ENCODE results near the gene UQCR11.
A peak's percentile ranks its signal among the peaks of the same experiment; 100 is the strongest.

Gene UQCR11

DNA sequence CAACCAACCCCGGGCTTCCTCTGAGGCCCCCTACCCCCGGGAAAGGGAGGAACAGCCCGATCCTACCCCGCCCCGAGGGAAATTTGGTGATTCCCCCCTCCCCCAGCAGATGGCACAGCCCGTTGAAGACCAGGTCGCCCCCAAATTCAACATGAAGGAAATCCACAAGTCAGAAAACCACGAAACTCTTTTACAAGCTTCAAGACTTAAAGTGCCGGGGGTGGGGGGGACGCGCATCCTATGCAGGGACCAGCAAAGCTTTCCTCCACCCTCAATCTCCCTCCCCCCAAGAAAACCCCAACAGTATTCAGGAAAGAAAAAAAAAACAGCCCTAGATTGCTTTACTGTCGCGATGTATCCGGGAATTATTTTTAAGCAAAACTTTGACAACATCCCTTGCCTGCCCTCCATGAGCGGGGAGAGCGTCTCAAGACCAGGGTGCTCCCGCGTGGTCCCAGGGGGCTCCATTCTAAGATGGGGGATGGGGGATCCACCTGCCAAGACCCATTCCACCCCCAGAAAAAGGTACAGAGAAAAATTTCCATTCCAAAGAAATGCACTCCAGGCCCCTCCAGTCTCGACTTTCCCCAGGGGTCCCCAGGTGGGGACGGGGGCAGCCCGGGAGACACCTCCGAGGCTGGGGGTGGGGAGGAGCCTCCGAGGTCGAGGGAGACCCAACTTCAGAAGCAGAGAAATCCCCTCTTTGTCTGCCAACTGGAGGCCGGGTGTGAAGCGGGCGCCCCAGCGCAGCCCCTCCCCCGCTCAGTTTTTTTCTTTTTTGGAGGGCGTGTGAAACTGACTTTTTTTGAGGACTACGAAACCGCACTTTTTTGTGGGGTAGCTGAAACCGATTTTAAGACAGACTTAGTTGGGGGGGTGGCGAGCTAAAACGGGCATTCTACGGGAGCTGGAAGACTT lies 45.6 kb upstream of the UQCR11 start:
- no peak for DNase-seq (ENCODE audit: low read depth, low spot score)
- peak overlapping the region; percentile 71 for H3K4me3 ChIP-seq (ENCODE audit: low read depth, low read length)
- CTCF ChIA-PET = interaction anchor here (1.0 to 1.9 kb wide), 6 partner anchors 14 to 105 kb away, joined by 3 to 4 read pairs (median 4); no protein-coding TSS in a partner anchor
- POLR2A ChIA-PET = no interaction called here
- no peak for TF ChIP-seq CTCF (IDR thresholded peaks at IDR 0.05; ENCODE audit: insufficient read depth, low read length, missing control alignments)

- CTCF ChIA-PET = interaction anchor here (0.6 to 1.3 kb wide), 4 partner anchors 9 to 25 kb away, joined by 3 to 4 read pairs (median 3); no protein-coding TSS in a partner anchor
- no peak for TF ChIP-seq CTCF (IDR thresholded peaks at IDR 0.05; ENCODE audit: insufficient read depth, low read length, missing control alignments)
- H3K4me3 ChIP-seq (ENCODE audit: low read depth, low read length) = peak overlapping the region; percentile 71
- no peak for DNase-seq (ENCODE audit: low read depth, low spot score)
- POLR2A ChIA-PET = interaction anchor here (0.7 kb wide), 1 partner anchor 11 kb away, joined by 3 read pairs; no protein-coding TSS in a partner anchor
These were observed 44.7 kb upstream of the UQCR11 start for GRCh38 chr19:1649706-1650649.

GRCh38 chr19:1648920-1649541 lies 43.8 kb upstream of the UQCR11 start:
- CTCF ChIA-PET = no interaction called here
- H3K4me3 ChIP-seq (ENCODE audit: low read depth, low read length) = no peak overlapping the region
- POLR2A ChIA-PET = interaction anchor here (0.7 kb wide), 1 partner anchor 10 kb away, joined by 3 read pairs; no protein-coding TSS in a partner anchor
- no peak for DNase-seq (ENCODE audit: low read depth, low spot score)
- TF ChIP-seq CTCF (IDR thresholded peaks at IDR 0.05; ENCODE audit: insufficient read depth, low read length, missing control alignments) = no peak

DNA sequence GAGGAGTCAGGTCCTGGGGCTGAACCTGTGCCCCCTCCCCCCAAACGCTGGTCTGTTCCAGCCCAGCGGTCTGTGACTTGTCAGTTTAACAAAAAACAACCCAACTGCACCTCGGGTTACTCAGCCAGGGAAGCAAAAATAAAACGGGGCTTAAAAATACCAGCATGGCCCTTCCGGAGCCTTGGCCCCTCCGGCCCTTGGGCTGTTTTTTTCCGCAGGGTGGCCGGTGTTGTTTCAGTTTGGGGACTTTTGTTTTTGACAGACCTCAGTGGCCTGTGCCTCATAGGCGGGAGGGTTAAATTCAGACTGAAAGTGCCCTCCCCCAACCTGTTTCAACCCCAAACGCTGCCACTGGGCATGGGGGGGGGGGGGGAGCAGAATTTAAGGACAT lies 43.2 kb upstream of the UQCR11 start:
- TF ChIP-seq CTCF (IDR thresholded peaks at IDR 0.05; ENCODE audit: insufficient read depth, low read length, missing control alignments) = no peak
- H3K4me3 ChIP-seq (ENCODE audit: low read depth, low read length) = no peak overlapping the region
- ChIA-PET CTCF (no interaction called here), POLR2A (no interaction called here)
- DNase-seq (ENCODE audit: low read depth, low spot score) = no peak

GRCh38 chr19:1647501-1648458 lies 42.5 kb upstream of the UQCR11 start:
- no peak for DNase-seq (ENCODE audit: low read depth, low spot score)
- CTCF ChIA-PET = no interaction called here
- POLR2A ChIA-PET = no interaction called here
- no peak overlapping the region for H3K4me3 ChIP-seq (ENCODE audit: low read depth, low read length)
- TF ChIP-seq CTCF (IDR thresholded peaks at IDR 0.05; ENCODE audit: insufficient read depth, low read length, missing control alignments) = no peak
